GM19035 (cell line): Measurements from ENCODE around the gene PRSS3.
A peak's percentile ranks its signal among the peaks of the same experiment; 100 is the strongest.
"Not testable (repeated sequence)": the region's sequence is repeated elsewhere in the genome, so short reads cannot be mapped to it uniquely, and the experiment has no call there.

Experiments
- ATAC-seq: cut with Tn5 transposase; IDR thresholded peaks from one replicate; pipeline ENCODE4 v1.9.1; 2021; ENCODE audit not compliant: unreplicated experiment

The PRSS3 gene

GRCh38 chr9:33785914-33786313 lies 9.4 kb upstream of the PRSS3 start:
- no peak for ATAC-seq

- ATAC-seq: no peak
Measured at GRCh38 chr9:33786681-33787080, 8.7 kb upstream of the PRSS3 start.

GRCh38 chr9:33787839-33788238 lies 7.5 kb upstream of the PRSS3 start:
- no peak for ATAC-seq

- ATAC-seq: not testable (repeated sequence)
Measured at GRCh38 chr9:33789429-33789828, 5.9 kb upstream of the PRSS3 start.

- ATAC-seq: no peak
Measured at GRCh38 chr9:33791117-33791516, 4.2 kb upstream of the PRSS3 start.

GRCh38 chr9:33793496-33793895 lies 1.9 kb upstream of the PRSS3 start:
- not testable (repeated sequence) for ATAC-seq

GRCh38 chr9:33794560-33794959 lies 801 bp upstream of the PRSS3 start:
- no peak for ATAC-seq

GRCh38 chr9:33795819-33796218 lies 458 bp downstream of the PRSS3 start:
- ATAC-seq: no peak

- not testable (repeated sequence) for ATAC-seq
Measured at GRCh38 chr9:33796679-33797078, 1.3 kb downstream of the PRSS3 start.

- ATAC-seq: no peak
Measured at GRCh38 chr9:33797837-33798236, 2.5 kb downstream of the PRSS3 start.

GRCh38 chr9:33798545-33798944 lies 3.2 kb downstream of the PRSS3 start:
- ATAC-seq: no peak

- ATAC-seq: no peak
Measured at GRCh38 chr9:33799928-33800704, 4.8 kb downstream of the PRSS3 start.

GRCh38 chr9:33800886-33801285 lies 5.5 kb downstream of the PRSS3 start:
- ATAC-seq: no peak

GRCh38 chr9:33801943-33802500 lies 6.7 kb downstream of the PRSS3 start:
- not testable (repeated sequence) for ATAC-seq

GRCh38 chr9:33804196-33804595 lies 8.8 kb downstream of the PRSS3 start:
- not testable (repeated sequence) for ATAC-seq

GRCh38 chr9:33807156-33807555 lies 11.8 kb downstream of the PRSS3 start:
- ATAC-seq: not testable (repeated sequence)

GRCh38 chr9:33808979-33809322 lies 13.6 kb downstream of the PRSS3 start:
- not testable (repeated sequence) for ATAC-seq

- ATAC-seq: no peak
Measured at GRCh38 chr9:33809506-33809905, 14.1 kb downstream of the PRSS3 start.

- no peak for ATAC-seq
Measured at GRCh38 chr9:33813712-33814641, 18.6 kb downstream of the PRSS3 start.

GRCh38 chr9:33815781-33816180 lies 20.4 kb downstream of the PRSS3 start:
- no peak for ATAC-seq

- peak; percentile 59 for ATAC-seq
Measured at GRCh38 chr9:33816327-33817252, 21.2 kb downstream of the PRSS3 start, which contains the start of gene UBE2R2. UBE2R2 (plus strand) TSS chr9:33817160; CDS start chr9:33817758, 598 bp downstream.
